Measurements from ENCODE around the gene LPCAT1.

- TF ChIP-seq POLR2A (IDR thresholded peaks at IDR 0.05; ENCODE audit: low read depth, low read length) (no peak), TAF1 (IDR thresholded peaks at IDR 0.05; ENCODE audit: borderline replicate concordance, low read depth, low read length) (no peak)
Measured at GRCh38 chr5:1499851-1500250, 23.9 kb downstream of the LPCAT1 start.
